ENCODE measurements around the gene TMEM80. TPM values are rescaled to one million over a fixed set of nuclear protein-coding genes. Genes with fewer than 3 reads are reported as not detected.

The TMEM80 gene
- total RNA-seq, 4 donors from 2014 or later, result 28.9 to 70.9 (median 42.9) TPM

DNA sequence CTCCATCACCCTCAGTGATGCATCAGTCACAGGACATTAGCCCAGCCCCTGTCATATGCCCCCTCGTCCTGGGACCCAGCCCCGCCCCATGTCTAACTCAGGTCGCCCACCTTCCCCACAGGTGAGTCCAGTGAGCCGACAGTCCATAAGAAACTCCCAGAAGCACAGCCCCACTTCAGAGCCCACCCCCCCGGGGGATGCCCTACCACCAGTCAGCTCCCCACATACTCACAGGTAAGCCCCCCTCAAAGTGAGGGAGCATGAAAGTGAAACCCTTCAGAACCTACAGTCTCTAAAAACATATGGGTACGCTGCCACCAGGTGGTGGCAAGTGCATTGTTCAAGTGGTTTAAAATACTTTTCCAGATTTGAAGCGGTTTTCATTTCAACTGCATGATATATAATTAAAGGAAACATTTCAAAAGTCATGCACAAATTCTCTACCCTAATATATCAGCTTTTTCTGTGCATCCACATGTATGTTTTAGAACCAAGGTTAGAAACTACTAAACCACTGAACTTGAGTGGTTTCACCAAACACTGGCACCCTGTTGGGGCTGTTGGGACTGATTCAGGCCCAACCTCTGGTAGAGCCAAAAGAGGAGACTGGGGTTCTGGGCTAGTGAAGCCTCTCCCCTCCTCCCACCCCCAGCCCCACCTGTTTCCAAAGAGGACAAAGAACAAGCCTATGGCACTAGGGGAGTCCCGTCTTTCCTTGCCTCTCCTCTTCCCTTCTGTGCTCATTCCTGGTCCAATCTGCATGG, 27.7 kb downstream of the TMEM80 start:
- no peak overlapping the region for H3K4me3 ChIP-seq (ENCODE audit: low read depth, poor library complexity, severe bottlenecking)
- intact Hi-C loops (cut with DNase I; ENCODE audit: low total_unique reads), result loop anchor here (10.0 kb wide), 1 partner anchor 69 kb away; no protein-coding TSS in a partner anchor
- no peak for TF ChIP-seq POLR2A (IDR thresholded peaks at IDR 0.05)
- TF ChIP-seq, protein P1, sequence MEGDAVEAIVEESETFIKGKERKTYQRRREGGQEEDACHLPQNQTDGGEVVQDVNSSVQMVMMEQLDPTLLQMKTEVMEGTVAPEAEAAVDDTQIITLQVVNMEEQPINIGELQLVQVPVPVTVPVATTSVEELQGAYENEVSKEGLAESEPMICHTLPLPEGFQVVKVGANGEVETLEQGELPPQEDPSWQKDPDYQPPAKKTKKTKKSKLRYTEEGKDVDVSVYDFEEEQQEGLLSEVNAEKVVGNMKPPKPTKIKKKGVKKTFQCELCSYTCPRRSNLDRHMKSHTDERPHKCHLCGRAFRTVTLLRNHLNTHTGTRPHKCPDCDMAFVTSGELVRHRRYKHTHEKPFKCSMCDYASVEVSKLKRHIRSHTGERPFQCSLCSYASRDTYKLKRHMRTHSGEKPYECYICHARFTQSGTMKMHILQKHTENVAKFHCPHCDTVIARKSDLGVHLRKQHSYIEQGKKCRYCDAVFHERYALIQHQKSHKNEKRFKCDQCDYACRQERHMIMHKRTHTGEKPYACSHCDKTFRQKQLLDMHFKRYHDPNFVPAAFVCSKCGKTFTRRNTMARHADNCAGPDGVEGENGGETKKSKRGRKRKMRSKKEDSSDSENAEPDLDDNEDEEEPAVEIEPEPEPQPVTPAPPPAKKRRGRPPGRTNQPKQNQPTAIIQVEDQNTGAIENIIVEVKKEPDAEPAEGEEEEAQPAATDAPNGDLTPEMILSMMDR (IDR thresholded peaks at IDR 0.05), result no peak
- no peak for DNase-seq (ENCODE audit: low spot score in 2 of 2)
- 43 to 55% methylated on average over 6 to 8 of the region's 8 CpGs for WGBS, 2 donors

DNA sequence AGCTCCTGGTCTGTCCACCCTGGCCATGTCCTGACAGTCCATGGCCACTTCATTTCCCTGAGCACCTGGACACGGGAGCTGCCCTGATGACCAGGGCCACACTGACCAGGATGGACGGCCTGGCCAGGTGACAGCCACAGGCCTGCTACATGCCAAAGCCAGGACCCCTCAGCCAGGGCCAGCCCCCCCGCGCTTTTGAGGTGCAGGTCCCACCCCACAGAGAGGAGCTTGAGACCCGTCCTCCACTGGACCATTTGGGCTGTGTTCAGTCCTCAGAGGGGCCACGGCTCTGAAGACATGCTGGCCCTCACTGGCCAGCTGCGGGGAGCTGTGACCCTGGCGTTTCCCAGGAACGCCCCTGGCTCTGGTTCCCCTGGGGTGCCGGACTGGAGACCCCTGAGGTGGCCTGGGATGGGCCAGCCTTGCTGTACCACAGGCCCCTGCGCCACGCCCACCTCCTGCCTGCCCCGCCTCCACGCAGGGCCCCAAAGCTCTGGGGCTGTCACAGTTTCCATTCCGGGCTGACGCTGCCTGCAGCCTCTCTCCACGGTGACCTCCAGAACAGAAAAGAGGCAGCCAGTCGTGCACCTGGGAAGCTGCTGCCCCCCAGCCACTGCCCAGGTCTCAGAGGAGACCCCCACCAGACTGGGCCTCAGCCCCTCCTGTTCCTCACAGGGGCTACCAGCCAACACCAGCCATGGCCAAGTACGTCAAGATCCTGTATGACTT, 28.6 kb downstream of the TMEM80 start:
- DNase-seq (ENCODE audit: low spot score in 2 of 2), result no peak
- TF ChIP-seq POLR2A (IDR thresholded peaks at IDR 0.05), result no peak
- TF ChIP-seq, protein P1 (IDR thresholded peaks at IDR 0.05), result no peak
- intact Hi-C loops (cut with DNase I; ENCODE audit: low total_unique reads), result loop anchor here (2.0 to 10.0 kb wide), 2 partner anchors 69 to 169 kb away; no protein-coding TSS in a partner anchor
- H3K4me3 ChIP-seq (ENCODE audit: low read depth, poor library complexity, severe bottlenecking), result no peak overlapping the region
- WGBS, 2 donors, result 77 to 80% methylated on average over 10 to 18 of the region's 19 CpGs

DNA sequence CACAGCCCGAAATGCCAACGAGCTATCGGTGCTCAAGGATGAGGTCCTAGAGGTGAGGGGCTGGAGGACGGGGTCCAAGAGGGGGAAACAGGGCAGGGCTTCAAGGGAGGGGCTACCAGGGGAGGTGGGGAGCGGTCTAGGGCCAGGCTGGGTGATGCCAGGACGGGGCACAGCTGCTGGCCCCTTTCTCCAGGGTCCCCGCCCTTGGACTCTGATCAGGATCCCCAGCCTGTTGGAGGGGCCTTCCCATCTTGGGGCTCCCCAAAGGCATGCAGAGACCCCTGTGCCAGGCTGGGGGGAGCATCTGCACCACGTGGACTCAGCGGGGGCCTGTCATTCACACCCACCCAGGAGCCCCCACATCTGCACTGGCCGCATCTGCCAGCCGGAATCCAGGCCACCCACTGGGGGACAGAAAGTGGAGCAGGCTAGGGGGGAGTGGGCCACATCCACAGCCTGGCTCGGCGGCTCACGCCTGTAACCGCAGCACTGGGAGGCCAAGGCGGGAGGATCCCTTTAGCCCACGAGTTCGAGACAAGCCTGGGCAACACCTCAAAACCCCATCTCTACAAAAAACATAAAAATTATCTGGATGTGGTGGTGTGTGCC, 29.3 kb downstream of the TMEM80 start:
- intact Hi-C loops (cut with DNase I; ENCODE audit: low total_unique reads), result loop anchor here (2.0 to 10.0 kb wide), 2 partner anchors 70 to 170 kb away; no protein-coding TSS in a partner anchor
- 74 to 78% methylated on average over 14 to 16 of the region's 18 CpGs for WGBS, 2 donors
- TF ChIP-seq POLR2A (IDR thresholded peaks at IDR 0.05), result no peak
- TF ChIP-seq, protein P1 (IDR thresholded peaks at IDR 0.05), result no peak
- H3K4me3 ChIP-seq (ENCODE audit: low read depth, poor library complexity, severe bottlenecking), result no peak overlapping the region
- DNase-seq (ENCODE audit: low spot score in 2 of 2), result no peak

DNA sequence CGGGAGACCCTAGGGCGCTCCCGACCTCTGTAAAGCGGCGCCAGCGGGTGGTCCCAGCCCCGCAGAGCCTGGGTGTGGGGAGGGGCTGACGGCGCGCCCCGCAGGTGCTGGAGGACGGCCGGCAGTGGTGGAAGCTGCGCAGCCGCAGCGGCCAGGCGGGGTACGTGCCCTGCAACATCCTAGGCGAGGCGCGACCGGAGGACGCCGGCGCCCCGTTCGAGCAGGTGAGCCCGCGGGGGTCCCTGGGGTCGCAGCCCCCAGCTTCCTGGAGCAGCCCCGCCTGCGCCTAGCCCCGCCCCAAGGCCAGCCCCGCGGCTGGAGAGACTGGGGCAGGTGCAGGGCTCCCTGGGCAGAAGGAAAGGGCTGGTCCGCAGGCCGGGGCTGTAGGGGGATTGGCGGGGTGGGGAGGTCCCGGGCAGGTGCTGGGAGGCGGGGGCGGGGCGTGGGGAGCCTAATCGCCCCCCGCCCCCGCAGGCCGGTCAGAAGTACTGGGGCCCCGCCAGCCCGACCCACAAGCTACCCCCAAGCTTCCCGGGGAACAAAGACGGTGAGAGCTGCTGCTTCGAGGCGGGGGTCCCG, 30.1 kb downstream of the TMEM80 start:
- WGBS, 2 donors, result 22 to 24% methylated on average over 21 to 34 of the region's 53 CpGs
- intact Hi-C loops (cut with DNase I; ENCODE audit: low total_unique reads), result loop anchor here (2.0 to 10.0 kb wide), 2 partner anchors 71 to 171 kb away; no protein-coding TSS in a partner anchor
- no peak for DNase-seq (ENCODE audit: low spot score in 2 of 2)
- TF ChIP-seq POLR2A (IDR thresholded peaks at IDR 0.05), result no peak
- TF ChIP-seq, protein P1 (IDR thresholded peaks at IDR 0.05), result no peak
- no peak overlapping the region for H3K4me3 ChIP-seq (ENCODE audit: low read depth, poor library complexity, severe bottlenecking)

Data from lower leg skin (tissue), 4 donors.